ENCODE data around the gene MALRD1.

Gene MALRD1

DNA sequence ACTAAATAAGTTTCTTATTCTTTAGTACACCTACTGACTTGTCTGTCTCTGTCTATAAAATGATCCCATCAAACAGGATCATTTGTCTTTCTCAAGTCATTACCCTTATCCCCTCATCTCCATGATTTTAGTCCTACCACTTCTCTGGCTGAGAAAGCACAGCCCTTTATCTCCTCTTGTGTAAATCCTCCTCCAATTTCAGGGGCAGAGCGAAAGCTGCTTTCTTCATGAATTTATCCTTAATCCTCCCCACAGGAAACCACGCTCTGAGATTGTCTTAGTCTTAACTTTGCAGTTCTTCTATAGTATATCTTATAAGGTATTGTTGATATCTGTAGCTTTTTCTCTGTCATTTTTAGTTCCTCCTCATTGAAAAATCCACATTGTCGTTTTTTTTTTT is 528.0 kb downstream of the MALRD1 start:
- DNase-seq (ENCODE audit: low read depth in 2 of 2): no peak

DNA sequence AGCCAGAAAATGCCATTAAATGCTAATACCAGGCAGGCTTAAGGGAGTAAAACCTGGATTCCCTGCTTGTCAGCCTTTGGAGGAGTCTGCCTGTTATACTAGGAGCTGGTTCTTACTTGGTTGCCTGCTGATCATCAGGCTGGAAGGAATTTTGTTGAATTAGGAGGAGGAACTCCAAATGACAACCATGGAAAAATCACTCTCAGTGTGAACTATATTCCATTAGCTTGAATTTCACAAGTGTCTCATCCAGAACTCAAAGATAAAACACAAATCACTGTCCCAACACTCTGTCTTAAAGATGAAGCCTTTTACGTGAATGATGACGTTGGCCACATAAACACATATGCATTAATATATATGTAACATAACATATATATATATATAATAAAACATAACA is 528.8 kb downstream of the MALRD1 start:
- DNase-seq (ENCODE audit: low read depth in 2 of 2): no peak

DNA sequence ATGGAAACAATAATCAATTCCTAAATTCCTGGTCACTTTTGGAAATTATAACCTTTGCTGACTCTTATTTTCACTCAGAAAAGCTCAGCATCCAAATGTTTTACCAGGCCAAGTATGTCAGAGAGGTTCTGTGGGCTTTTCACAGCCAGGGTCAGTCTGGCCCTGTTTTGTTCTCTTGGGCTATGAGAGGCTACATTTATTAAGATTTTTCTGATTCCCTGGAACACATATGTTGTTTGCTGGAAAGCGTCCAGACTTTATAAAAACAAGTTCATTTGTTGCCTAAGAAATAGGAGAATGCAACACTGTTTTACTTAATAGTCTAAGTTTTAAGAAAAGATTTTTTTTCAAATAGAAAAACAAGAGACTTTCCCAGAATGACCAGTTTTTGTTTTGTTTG is 529.2 kb downstream of the MALRD1 start:
- DNase-seq (ENCODE audit: low read depth in 2 of 2): no peak

DNA sequence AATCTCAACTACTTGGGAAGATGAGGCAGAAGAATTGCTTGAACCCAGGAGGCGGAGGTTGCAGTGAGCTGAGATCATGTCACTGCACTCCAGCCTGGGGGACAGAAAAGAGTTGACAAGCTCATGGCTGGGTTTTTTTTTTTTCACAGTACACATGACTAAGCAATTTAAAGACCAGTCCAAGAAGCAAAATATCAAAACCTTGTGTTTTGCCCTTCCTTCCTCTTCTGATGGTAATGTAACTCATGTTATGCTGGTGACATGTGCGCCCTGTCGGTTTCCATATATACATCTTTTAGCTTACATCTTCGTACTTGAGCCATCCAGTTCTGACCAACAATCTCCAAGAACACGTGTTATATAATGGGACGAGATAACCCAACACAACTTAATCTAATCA is 530.0 kb downstream of the MALRD1 start:
- DNase-seq (ENCODE audit: low read depth in 2 of 2): no peak

DNA sequence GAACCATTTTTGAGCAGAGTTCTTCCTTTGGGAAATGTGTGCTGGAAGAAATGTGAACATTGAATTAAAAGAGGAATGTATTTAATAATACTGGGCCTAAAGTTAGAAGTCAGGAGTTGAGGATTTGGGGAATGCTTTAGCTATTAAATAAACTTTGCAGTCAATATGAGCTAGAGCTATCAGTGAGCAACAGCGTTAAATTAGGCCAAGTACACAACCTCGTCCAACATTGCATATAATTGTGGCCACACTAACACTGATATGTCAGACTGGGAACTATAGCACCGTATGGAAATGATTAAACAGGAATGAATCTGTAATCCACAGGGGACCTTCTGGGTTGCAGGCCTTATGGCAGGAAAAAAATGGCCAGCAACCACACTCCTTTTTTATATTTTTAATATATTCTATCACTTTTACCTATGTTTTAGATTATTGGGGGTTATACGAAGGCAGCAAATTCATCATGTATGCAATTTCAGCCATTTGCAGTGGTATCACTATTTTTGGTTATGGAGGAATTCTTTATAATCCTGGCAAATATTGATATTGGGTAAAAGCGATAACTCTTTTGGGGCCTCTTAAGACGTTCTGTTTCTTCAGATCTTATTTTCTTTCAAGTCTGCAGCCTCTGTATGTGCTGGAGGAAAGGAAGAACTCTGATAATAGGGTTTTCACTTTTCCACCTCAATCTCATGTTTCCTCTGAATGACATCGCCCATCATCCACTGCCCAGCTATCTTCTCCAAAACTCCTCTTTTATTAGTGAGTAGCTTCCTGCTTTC is 531.4 kb downstream of the MALRD1 start:
- no peak for DNase-seq (ENCODE audit: low read depth in 2 of 2)

DNA sequence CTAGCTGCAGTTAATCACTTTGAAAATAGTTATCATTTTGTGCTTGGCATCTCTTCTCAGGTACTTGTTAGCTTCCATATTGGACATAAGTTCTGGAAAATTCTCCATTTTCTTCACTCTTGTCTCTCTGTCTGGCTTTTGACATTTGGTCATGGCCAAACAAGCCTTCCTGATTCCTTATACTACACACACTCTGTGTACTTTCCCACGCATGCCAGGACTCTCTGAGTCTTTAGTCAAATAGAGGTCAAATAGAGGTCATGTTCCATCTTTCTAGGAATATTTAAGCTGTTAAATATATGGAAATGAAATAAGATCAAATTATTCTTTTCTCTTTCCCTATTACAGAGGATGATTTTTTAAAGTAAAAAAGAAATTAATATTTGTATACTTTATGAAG is 532.1 kb downstream of the MALRD1 start:
- DNase-seq (ENCODE audit: low read depth in 2 of 2): no peak

DNA sequence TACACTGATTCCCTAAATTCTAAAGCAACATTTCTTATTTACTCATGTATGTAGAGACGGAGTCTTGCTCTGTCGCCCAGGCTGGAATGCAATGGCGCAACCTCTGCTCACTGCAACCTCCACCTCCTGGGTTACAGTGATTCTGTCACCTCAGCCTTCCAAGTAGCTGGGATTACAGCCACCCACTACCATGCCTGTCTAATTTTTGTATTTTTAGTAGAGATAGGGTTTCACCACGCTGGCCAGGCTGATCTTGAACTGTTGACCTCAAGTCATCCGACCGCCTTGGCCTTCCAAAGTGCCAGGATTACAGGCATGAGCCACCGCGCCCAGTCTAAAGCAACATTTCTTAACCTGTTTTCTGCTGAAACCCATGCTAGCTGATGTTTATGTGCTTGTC is 540.0 kb downstream of the MALRD1 start:
- DNase-seq (ENCODE audit: low read depth in 2 of 2): no peak

DNA sequence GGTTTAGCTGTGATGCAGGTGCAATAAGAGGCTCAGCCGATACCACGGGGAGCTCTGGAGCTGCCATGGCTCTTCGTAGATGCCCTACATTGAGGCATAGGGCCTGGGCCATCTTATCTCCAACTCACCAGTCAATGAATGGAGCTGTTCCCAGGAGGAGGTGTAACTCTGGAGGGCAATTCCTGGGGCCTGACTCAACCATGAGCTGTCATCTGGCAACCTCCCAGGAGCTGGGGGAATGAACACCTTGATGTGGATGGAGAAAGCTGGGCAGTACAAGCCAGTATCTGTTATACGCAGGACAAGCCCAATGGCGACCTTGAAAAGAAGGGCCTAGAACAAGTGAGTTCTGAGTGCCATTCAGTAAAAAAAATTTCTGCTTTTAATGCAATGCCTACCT is 543.7 kb downstream of the MALRD1 start:
- no peak for DNase-seq (ENCODE audit: low read depth in 2 of 2)

DNA sequence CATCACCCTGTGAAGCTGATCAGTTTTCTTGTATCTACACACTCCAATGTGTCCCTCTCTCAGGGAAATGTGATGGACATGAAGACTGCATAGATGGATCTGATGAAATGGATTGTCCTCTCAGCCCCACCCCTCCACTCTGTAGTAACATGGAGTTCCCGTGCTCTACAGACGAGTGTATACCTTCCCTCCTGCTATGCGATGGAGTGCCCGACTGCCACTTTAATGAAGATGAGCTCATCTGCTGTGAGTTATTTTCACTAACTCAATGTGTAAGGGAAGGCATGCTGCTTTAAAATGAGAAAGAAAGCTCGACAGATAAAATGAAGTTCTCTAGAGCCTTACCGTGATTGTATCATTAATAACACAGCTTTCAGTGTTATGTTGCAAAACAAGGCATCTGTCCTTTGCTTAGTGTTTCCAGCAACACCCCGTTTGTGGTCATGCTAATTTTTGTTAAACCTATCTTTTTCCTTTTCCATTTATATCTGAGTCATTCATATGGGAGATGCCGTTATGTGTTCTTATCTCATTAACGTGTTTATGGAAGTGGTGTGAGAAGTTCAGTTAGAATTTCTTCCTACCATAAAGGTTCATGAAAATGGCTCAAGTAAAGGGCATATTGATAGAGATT is 546.7 kb downstream of the MALRD1 start:
- DNase-seq (ENCODE audit: low read depth in 2 of 2): no peak

DNA sequence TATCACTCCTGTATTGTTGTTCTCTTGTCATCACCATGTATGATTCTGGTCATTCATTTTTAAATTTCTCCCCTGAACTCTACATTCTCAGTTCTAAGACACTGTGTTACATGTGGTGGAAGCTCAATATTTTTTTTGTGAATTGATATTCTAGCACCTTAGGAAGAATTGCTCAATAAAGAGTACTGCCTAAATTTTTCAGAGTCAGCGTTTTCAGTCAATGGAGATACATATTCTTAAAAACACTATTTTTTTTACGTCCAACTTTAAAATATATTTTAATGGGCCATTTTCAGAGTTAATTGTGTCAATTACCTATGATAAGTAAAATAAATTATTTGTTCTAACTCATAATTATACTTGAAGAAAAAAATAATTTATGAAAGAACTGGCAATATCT is 557.2 kb downstream of the MALRD1 start:
- no peak for DNase-seq (ENCODE audit: low read depth in 2 of 2)

DNA sequence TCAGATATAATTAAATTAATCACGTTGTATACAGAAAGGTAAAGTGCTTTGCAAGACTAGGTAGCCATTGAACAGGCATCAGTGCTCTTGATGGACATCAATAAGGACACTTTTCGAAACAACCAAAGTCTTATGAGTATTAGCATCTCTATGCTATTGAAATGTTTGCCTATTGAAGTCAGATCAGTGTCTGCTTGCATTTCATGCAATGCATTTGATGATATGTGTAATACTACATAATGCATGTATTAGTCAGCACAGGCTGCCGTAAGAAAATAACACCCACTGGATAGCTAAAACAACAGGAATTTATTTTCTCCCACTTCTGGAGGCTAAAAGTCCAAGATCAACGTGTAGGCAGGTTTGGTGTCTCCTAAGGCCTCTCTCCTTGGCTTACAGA is 558.4 kb downstream of the MALRD1 start:
- DNase-seq (ENCODE audit: low read depth in 2 of 2): no peak

DNA sequence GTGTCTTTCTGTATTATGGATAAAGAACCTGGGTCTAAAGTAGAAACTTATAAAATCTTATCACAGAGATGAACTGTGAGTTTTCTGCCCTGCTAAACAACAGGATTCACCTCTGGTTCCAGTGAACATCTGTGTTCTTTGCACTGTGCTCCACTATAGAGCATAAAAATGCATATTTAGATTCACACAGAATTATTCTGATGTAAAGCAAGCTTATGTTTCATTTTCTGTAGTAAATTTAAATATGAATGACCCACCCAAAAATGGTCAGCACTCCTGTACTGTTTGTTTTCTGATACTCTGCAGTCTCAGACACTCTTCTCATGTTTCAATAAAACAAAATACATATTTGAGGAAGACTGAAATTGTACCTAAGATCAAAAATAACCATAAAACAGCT is 563.2 kb downstream of the MALRD1 start:
- DNase-seq (ENCODE audit: low read depth in 2 of 2): no peak

DNA sequence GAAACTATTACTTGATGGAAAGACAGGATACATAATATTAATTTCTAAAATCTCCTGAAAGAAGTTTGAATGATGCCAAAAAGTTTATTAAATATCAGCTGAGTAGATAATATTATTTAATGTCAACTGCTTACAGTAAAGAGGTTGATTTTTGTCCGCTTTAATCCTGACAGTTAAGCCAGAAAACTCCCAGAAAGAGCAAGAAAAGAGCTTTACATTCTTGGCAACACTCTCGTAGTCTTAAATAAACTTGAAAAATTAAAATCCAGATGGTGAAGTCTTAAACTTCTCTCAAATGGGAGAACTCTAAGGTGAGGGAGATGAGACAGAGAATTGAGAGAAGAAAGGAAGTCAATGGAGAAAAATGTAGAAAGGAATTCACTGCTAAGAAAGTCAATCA is 568.4 kb downstream of the MALRD1 start:
- no peak for DNase-seq (ENCODE audit: low read depth in 2 of 2)

DNA sequence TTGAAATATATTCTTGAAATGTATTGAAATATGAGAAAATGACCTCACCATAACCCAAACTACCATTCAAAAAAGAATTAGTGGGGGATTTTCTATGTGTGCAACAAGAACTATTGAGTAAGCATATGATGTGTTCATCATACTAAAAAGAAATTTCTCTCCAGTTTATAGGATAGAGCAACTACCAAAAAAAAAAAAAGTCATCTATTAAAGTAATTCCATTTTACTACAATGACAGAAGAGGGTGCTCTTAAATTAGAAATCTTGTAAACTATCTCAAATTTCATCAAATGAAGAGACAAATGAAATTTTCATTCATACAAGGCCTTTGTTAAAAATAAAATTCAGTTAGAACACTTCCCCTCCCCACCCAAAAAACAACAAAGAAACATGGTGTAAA is 572.2 kb downstream of the MALRD1 start:
- no peak for DNase-seq (ENCODE audit: low read depth in 2 of 2)

DNA sequence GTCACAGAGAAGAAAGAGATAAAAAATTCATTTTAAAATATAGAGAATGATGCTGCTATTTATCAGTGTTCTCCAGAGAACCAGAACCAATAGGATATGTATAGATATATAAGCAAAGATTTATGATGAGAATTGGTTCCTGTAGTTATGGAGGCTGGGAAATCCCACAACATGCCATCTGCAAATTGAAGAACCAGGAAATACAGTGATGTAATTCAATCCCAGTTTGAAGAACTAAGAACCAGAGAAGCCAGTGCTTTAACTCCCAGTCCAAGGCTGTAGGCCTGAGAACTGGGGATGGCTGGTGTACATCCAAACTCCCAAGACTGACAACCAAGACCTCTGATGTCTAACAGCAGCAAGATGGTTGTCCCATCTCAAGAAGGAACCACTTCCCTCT is 574.7 kb downstream of the MALRD1 start:
- no peak for DNase-seq (ENCODE audit: low read depth in 2 of 2)

DNA sequence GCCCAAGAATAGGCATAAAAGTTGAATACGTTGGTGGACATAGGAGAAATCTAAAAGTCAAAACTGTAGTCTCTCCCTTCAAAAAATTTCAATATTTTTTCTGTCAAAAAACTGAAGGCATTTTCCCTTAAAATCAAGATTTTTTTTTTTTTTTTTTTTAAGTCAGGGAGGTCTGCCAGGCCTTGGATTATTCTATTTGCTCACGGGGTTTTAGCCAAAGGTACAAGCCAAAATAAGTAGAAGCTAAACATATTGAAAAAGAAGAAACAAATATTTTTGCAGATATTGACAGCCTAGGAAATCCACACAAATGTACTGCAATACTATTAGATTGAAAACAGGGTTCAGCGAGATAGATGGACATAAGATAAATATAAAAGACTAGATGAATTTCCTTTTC is 577.6 kb downstream of the MALRD1 start:
- no peak for DNase-seq (ENCODE audit: low read depth in 2 of 2)

DNA sequence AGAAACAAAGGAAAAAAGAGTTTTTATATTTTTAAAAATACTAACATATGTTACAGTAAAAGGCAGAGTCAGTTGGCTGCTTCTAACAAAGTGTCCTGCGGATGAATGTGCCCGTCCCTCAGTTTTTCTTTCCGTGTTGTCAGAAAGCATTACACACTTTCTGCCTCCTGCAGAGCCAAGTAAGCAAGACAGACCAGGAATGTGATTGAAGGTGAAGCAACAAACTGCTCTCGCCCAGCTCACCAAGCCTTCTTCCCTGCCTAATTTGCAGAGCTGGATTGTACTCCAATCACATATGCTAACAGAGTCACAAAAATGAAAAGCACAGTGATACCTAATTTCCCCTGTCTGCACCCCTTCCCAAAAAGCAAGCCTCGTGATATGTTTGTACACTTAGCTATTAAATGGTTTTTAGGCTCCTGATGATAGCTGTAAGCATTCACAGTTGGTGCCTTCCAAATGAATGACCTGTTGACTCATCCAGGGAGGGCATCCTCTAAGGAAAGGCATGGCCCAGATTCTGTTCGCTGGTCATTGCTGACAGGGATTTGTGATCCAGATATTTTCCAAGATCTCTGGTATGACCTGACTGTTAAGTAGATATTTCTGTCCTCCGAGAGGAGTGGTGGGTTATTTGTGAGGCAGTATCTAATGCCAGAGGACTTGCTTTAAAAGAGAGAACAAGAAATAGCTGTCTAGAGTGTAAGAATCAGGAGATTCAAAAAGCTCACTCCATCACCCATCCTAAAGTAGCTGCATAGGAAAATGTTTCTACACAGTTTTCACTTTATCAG is 580.4 kb downstream of the MALRD1 start:
- no peak for DNase-seq (ENCODE audit: low read depth in 2 of 2)

DNA sequence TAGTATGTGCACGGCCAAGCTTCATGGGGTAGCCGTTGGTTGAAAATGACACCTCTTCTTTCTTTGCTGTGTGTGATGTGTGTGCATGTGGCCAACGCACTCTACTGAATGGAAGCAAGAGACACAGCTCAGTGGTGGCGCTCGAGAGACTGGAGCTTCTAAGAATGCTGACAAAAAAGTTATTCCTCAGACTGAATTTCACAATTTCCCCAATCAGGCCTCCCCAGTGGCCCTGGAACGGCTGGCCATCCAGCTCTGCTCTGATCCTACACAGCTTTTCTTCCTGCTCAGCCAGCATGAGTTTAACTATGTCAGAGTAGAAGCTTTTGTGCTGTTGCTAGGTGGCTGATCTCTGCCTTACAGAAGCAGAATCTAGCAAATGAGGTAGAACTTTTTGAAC is 581.0 kb downstream of the MALRD1 start:
- DNase-seq (ENCODE audit: low read depth in 2 of 2): no peak

DNA sequence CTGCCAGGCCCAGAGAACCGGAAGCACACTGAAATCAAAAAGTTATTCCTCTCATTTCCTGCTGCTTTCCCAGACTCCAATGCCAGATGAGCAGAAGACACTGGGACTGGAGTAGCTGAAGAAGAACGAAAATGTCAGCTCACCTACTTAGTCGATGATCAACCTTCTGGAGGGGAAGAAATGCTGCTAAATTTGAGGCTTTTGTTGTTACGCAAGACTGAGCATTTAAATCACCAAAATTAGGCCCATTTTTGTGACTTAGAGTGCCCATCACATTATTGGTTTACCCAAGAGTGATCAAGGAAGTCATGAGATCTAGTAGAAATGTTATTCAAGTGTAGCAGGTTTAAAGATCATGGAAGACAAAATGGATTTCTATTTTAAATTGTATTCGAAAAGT is 585.6 kb downstream of the MALRD1 start:
- no peak for DNase-seq (ENCODE audit: low read depth in 2 of 2)

DNA sequence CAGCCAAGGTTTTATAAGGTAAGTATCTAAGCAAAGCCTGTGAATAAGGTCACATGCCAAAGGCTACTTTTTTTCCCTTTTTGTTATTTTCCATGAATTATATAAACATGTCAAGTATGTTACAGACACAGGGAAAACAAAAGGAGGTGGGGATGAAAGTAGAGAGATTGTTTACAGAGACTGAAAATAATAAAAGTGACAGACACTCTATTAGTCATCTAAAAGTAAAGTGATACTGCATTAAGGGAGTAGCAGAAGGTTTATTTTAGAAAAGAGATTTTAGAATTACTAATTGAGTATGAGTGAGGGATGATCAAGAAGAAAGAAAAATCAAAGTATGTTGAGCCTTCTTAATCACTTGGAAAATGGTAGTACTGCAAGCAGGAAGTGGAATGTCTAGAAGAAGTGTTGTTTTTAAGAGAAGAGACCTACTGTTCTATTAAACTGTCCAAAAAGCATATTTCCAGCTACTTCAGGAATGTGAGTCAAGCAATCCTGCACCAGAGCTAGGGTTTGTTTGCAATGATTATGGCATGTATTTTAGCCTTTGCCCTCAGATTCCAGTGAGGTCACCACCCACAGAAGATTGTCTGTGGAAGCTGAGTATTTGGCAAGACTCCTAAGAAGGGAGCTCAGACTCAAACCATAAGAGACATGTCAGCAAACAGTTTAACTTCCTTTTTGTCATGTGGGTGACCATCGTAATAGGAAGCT is 589.7 kb downstream of the MALRD1 start:
- DNase-seq (ENCODE audit: low read depth in 2 of 2): no peak

DNA sequence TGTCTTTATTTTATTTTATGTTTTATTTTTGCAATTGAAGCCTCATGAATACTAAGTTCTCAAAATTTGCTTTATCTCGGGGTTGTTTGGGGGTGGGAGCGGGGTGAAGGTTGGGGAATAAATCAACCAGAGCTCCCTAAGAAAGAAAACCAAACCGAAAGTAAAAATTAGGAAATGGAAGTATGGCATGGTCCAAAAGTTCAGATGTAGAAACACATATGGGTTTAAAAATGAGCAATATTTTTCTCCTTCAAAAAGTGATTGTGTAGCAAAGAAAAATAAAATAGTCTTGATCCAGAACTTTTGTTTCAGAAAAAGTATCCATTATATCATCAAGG is 590.3 kb downstream of the MALRD1 start:
- no peak for DNase-seq (ENCODE audit: low read depth in 2 of 2)

DNA sequence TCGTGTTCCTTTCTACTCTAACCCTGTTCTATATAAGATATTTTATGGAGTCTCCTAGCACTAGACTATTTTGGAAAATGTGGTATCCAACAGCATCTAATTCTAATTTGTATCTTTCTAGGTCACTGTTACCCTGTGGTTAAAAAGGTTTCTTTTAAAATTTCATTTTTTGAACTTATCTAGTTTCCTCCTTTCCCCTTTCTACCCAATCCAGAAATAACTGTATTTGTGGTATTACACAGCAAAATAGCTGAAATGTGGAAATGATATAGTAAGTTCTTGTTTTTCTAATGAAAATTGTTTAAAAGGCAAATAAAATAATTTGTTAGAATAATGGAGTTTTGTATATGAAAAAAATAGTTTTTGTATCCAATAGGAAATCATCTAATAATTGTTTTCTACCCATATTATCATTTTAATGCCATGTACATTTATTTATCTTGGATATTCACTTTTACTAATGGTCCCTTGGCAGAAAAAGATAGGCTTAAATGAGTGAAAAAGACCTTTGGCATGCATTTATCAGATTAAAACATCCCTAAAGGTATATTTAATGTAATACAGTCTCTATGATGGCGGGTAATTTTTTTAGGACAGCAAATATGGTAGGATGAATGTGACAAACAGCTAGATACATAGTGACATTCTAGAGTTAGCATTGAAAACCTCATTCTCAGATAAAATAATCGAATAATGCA is 592.1 kb downstream of the MALRD1 start:
- no peak for DNase-seq (ENCODE audit: low read depth in 2 of 2)
